ENCODE data around the gene TERC. TPM values are rescaled to one million over a fixed set of nuclear protein-coding genes. Genes with fewer than 3 reads are reported as not detected.
A peak's percentile ranks its signal among the peaks of the same experiment; 100 is the strongest.

TERC gene
- polyA plus RNA-seq, 1 experiment, result not detected

DNA sequence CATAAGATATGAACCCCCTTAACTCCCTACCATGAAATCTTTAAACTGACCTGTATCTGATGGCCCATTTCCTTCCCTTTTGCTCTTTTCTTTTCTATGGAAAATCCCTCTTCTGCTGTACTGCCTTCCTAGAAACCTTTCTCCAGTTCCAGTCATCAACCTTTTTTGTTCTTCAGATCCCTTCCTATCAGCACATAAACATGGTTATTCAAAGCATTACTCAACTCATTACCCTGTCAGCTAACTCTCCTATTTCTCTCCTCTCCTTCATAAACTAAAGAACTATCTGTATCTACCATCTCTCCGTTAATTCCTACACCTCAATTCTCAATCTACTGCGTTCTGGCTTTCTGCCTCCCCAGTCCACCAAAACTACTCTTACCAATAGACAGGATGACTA is 13.0 kb downstream of the TERC start:
- H3K4me3 ChIP-seq (ENCODE audit: low read depth, low read length), result no peak overlapping the region
- no peak overlapping the region for H3K27ac ChIP-seq (ENCODE audit: low read depth, low read length)
- H3K27me3 ChIP-seq (ENCODE audit: control insufficient read depth, insufficient read depth, low read length), result peaks cover 4% of the 10 kb centered on the region
- CTCF ChIA-PET, result interaction anchor here (0.6 kb wide), 1 partner anchor 620 kb away, joined by 3 read pairs; no protein-coding TSS in a partner anchor
- TF ChIP-seq, protein P1, sequence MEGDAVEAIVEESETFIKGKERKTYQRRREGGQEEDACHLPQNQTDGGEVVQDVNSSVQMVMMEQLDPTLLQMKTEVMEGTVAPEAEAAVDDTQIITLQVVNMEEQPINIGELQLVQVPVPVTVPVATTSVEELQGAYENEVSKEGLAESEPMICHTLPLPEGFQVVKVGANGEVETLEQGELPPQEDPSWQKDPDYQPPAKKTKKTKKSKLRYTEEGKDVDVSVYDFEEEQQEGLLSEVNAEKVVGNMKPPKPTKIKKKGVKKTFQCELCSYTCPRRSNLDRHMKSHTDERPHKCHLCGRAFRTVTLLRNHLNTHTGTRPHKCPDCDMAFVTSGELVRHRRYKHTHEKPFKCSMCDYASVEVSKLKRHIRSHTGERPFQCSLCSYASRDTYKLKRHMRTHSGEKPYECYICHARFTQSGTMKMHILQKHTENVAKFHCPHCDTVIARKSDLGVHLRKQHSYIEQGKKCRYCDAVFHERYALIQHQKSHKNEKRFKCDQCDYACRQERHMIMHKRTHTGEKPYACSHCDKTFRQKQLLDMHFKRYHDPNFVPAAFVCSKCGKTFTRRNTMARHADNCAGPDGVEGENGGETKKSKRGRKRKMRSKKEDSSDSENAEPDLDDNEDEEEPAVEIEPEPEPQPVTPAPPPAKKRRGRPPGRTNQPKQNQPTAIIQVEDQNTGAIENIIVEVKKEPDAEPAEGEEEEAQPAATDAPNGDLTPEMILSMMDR (IDR thresholded peaks at IDR 0.05; ENCODE audit: low read depth, low read length), result no peak
- DNase-seq (ENCODE audit: low read depth, low spot score), result no peak
- POLR2A ChIA-PET, result no interaction called here
- H3K9me3 ChIP-seq (ENCODE audit: control insufficient read depth, insufficient read depth, low read length), result no peaks in the 10 kb centered on the region

DNA sequence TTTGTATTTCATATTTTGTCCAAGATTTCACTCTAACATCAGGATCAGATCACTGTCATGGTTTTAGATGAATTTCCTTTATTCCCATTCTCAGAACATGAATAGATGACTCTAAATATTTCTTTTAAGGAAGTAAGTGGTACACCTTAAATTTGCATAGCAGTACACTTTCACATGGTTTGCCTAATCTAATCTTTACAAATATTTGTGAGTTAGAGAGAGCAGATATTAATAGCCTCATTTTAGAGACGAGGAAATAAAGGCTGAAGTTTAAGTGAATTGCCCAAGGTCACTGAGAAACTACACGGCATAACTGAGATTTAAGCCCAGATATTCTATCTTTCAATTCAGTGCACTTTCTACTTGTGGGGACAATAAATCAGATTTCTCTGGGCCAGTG is 14.2 kb downstream of the TERC start:
- ChIA-PET CTCF (no interaction called here), POLR2A (no interaction called here)
- TF ChIP-seq, protein P1 (IDR thresholded peaks at IDR 0.05; ENCODE audit: low read depth, low read length), result no peak
- no peak overlapping the region for H3K27ac ChIP-seq (ENCODE audit: low read depth, low read length)
- DNase-seq (ENCODE audit: low read depth, low spot score), result no peak
- H3K4me3 ChIP-seq (ENCODE audit: low read depth, low read length), result no peak overlapping the region
- H3K9me3 ChIP-seq (ENCODE audit: control insufficient read depth, insufficient read depth, low read length), result no peaks in the 10 kb centered on the region
- peaks cover 6% of the 10 kb centered on the region for H3K27me3 ChIP-seq (ENCODE audit: control insufficient read depth, insufficient read depth, low read length)

DNA sequence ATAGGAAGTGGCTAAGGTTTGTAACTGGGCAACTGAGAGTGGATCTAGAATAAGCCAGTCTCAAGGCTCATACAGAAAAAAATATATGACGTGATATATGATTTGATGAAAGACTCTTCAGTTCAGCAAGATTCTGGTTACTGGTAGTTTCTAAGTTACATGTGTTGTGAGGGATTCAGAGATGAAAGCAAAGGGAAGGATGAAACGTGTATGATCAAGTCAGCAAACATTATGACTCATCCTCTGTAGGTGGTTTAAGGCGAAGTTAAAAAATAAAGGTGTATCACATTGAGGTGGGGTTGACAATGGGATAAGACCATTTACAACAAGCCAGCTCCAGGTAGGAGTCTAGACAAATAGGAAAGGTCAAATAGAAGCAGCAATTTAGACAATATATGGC is 16.2 kb downstream of the TERC start:
- CTCF ChIA-PET, result no interaction called here
- DNase-seq (ENCODE audit: low read depth, low spot score), result no peak
- peaks cover 6% of the 10 kb centered on the region for H3K27me3 ChIP-seq (ENCODE audit: control insufficient read depth, insufficient read depth, low read length)
- TF ChIP-seq, protein P1 (IDR thresholded peaks at IDR 0.05; ENCODE audit: low read depth, low read length), result no peak
- no peak overlapping the region for H3K4me3 ChIP-seq (ENCODE audit: low read depth, low read length)
- H3K9me3 ChIP-seq (ENCODE audit: control insufficient read depth, insufficient read depth, low read length), result no peaks in the 10 kb centered on the region
- no peak overlapping the region for H3K27ac ChIP-seq (ENCODE audit: low read depth, low read length)
- POLR2A ChIA-PET, result no interaction called here

- Histone ChIP-seq H3K27ac (ENCODE audit: low read depth, low read length) (no peak overlapping the region), H3K9me3 (ENCODE audit: control insufficient read depth, insufficient read depth, low read length) (no peaks in the 10 kb centered on the region), H3K4me3 (ENCODE audit: low read depth, low read length) (no peak overlapping the region), H3K27me3 (ENCODE audit: control insufficient read depth, insufficient read depth, low read length) (peaks cover 6% of the 10 kb centered on the region)
- TF ChIP-seq, protein P1 (IDR thresholded peaks at IDR 0.05; ENCODE audit: low read depth, low read length), result no peak
- DNase-seq (ENCODE audit: low read depth, low spot score), result no peak
- CTCF ChIA-PET, result interaction anchor here (1.6 to 4.0 kb wide), 2 partner anchors 78 to 882 kb away, joined by 4 to 39 read pairs; no protein-coding TSS in a partner anchor
- POLR2A ChIA-PET, result no interaction called here
Measured at GRCh38 chr3:169746924-169747323, 17.9 kb downstream of the TERC start.

GRCh38 chr3:169744366-169745054 is 20.4 kb downstream of the TERC start:
- no peak for DNase-seq (ENCODE audit: low read depth, low spot score)
- TF ChIP-seq, protein P1 (IDR thresholded peaks at IDR 0.05; ENCODE audit: low read depth, low read length), result peak; percentile 47
- CTCF ChIA-PET, result interaction anchor here (0.6 to 4.0 kb wide), 9 partner anchors 13 to 916 kb away, joined by 3 to 39 read pairs (median 6); no protein-coding TSS in a partner anchor
- POLR2A ChIA-PET, result interaction anchor here (0.7 kb wide), 1 partner anchor 251 kb away, joined by 4 read pairs; no protein-coding TSS in a partner anchor
- peaks cover 6% of the 10 kb centered on the region for H3K27me3 ChIP-seq (ENCODE audit: control insufficient read depth, insufficient read depth, low read length)
- H3K27ac ChIP-seq (ENCODE audit: low read depth, low read length), result no peak overlapping the region
- no peak overlapping the region for H3K4me3 ChIP-seq (ENCODE audit: low read depth, low read length)
- H3K9me3 ChIP-seq (ENCODE audit: control insufficient read depth, insufficient read depth, low read length), result no peaks in the 10 kb centered on the region
